T-helper 17 cell (primary cell): ENCODE measurements around the gene GAREM1. TPM values are rescaled to one million over a fixed set of nuclear protein-coding genes. Genes with fewer than 3 reads are reported as not detected.

Experiments used
- ATAC-seq: fragments of 150-1000 bp; cut with Tn5 transposase; 2 replicates; pipeline ENCODE4 v1.10.0; 2021; ENCODE audit warnings: mild to moderate bottlenecking, moderate library complexity
- DNase-seq, 3 donors: peaks; one replicate each; pipeline versions ENCODE4 v3.0.0 to v3.0.0-alpha.2; 2020 to 2021
- H3K9me3 ChIP-seq: one replicate; pipeline ENCODE4 v1.7.0; 2013; ENCODE audit warnings: low read length, mild to moderate bottlenecking; ENCODE audit not compliant: control insufficient read depth, poor library complexity, severe bottlenecking
- H3K27ac Mint-ChIP-seq: one replicate; pipeline ENCODE4 v1.8.0; 2022; ENCODE audit warnings: mild to moderate bottlenecking, moderate library complexity, mixed read lengths
- H3K27me3 Mint-ChIP-seq: one replicate; pipeline ENCODE4 v1.8.0; 2022; ENCODE audit warnings: mixed read lengths
- H3K36me3 Mint-ChIP-seq: one replicate; pipeline ENCODE4 v1.8.0; 2022; ENCODE audit warnings: low read depth, mixed read lengths
- H3K4me1 Mint-ChIP-seq: one replicate; pipeline ENCODE4 v1.8.0; 2022; ENCODE audit warnings: mild to moderate bottlenecking, mixed read lengths
- H3K4me3 Mint-ChIP-seq: one replicate; pipeline ENCODE4 v1.8.0; 2022; ENCODE audit warnings: mild to moderate bottlenecking, moderate library complexity, mixed read lengths
- total RNA-seq, 4 donors: library from RNA in 2 of 4; stranded (reverse) in 2 of 4; gene quantifications; one replicate each; pipeline ENCODE4 v1.2.3 and lab custom pipeline; 2022 to 2026

The GAREM1 gene
- total RNA-seq, 2 donors from 2014 or later: 0.10 to 0.13 TPM

DNA sequence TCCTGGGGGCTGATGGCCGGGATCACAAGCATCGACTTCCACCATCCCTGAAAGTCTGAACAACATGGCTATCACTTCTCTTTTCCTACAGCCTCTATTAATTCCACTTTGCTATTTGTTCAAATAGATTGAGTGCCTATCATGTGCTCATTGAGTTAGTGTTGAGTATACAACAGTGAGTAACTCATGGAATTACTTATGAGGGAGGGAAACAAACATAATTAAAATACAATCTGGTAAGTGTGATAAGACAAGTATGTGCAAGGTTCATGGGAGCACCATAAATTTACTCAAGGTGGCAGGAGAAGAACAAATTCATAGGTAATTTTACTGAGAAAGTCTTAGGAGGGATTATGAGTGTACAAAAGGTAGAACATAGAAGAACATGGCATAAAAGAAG, 194.4 kb downstream of the GAREM1 start:
- H3K27me3 Mint-ChIP-seq: peaks cover 60% of the 10 kb centered on the region
- no peak overlapping the region for H3K4me3 Mint-ChIP-seq
- no peak overlapping the region for H3K27ac Mint-ChIP-seq
- no peak for ATAC-seq
- no peaks in the 10 kb centered on the region for H3K36me3 Mint-ChIP-seq
- no peaks in the 10 kb centered on the region for H3K9me3 ChIP-seq
- no peaks in the 10 kb centered on the region for H3K4me1 Mint-ChIP-seq
- DNase-seq: no peak

DNA sequence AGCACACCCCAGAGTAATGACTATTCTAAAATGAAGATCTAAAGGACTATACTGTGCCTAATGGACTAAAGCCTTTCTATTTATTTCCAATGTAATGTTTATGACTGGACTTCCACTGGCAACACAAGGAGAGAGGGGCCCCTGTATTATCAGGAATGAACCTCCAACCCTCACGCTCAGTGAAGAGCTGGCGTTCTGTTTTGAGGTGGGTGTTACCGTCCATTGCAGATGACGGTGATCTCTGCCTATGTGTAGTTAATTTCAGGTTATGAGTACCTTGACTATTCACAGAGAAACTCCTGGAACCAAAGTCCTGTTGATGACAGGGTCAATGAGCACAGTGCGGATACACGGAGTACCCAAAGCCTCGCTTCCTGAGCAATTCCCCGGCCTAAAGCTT, 195.5 kb downstream of the GAREM1 start:
- Mint-ChIP-seq H3K4me3 (no peak overlapping the region), H3K27me3 (peaks cover 65% of the 10 kb centered on the region), H3K36me3 (no peaks in the 10 kb centered on the region), H3K4me1 (peaks cover 3% of the 10 kb centered on the region), H3K27ac (no peak overlapping the region)
- no peaks in the 10 kb centered on the region for H3K9me3 ChIP-seq
- no peak for DNase-seq
- ATAC-seq: no peak

GRCh38 chr18:32274307-32274706, 196.4 kb downstream of the GAREM1 start:
- ATAC-seq (no peak), DNase-seq (no peak)
- no peaks in the 10 kb centered on the region for H3K9me3 ChIP-seq
- Mint-ChIP-seq H3K4me3 (no peak overlapping the region), H3K27ac (no peak overlapping the region), H3K36me3 (no peaks in the 10 kb centered on the region), H3K27me3 (peaks cover 74% of the 10 kb centered on the region), H3K4me1 (peaks cover 3% of the 10 kb centered on the region)

DNA sequence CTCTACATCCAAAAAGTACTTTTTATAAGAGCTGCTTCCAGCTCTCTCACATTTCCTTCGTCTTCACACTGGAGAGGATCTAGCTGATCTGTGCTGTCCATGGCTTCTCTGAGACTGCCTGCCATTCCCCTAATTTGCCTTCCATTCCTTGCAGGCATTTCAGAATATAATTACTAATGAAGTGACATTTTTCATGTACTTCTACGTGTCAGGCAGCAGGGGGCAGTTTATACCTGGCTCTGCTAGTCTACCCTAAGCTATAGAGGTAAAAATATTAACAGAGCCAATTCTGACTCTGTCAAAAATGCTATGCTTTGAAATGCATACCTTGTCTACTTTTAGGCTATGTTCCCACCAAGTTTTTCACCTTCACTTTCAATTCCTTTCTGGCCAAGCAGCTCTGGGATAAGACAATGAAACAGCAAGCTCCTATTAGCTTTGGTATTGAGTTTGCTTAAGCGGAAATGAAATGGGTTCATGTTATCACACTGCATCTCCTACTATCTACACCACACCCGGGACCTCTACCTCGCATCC, 198.9 kb downstream of the GAREM1 start:
- H3K9me3 ChIP-seq: no peaks in the 10 kb centered on the region
- ATAC-seq (no peak), DNase-seq (no peak)
- no peak overlapping the region for H3K4me3 Mint-ChIP-seq
- peaks cover 3% of the 10 kb centered on the region for H3K4me1 Mint-ChIP-seq
- no peak overlapping the region for H3K27ac Mint-ChIP-seq
- H3K36me3 Mint-ChIP-seq: no peaks in the 10 kb centered on the region
- H3K27me3 Mint-ChIP-seq: peaks cover 73% of the 10 kb centered on the region

DNA sequence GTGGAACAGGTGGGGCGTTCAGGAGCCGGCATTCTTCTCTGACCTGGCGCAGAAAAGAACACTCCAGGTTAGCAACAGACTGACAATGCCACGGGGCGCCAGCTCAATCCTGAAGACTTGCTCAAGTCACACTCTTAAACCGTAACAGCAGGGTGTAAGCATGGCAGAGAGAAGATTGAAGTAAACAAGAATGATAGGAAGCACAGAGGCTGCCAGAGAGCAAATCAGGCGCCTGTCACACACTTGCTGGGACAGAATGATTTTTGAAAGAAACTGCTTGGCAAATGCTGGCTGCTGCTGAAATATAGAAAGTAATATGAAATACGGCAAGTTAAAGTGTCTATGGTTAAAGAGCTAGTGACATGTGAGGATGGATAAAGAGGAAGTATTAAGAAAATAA, 200.3 kb downstream of the GAREM1 start:
- no peak for DNase-seq
- peaks cover 68% of the 10 kb centered on the region for H3K27me3 Mint-ChIP-seq
- H3K4me3 Mint-ChIP-seq: no peak overlapping the region
- H3K4me1 Mint-ChIP-seq: peaks cover 3% of the 10 kb centered on the region
- no peak overlapping the region for H3K27ac Mint-ChIP-seq
- H3K9me3 ChIP-seq: no peaks in the 10 kb centered on the region
- H3K36me3 Mint-ChIP-seq: no peaks in the 10 kb centered on the region
- ATAC-seq: no peak

DNA sequence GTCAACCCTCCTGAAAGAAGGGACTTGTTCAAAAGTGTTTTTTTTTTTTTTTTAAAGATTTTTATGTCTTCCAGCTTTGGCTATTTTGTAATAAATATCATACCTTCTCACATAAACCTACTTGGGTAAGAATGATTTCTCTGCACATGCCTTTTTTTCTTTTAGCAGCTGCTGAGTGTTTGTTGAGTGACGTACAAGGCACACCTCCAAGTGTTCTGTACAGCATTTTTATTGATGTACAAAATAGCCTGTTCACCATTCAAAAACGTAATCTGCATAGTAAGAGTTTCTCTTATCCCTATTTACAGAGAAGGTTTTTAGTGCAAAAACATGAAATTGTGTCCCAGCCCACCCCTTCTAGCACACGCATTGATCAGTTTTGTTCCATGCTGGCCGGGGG, 203.2 kb downstream of the GAREM1 start:
- H3K4me3 Mint-ChIP-seq: no peak overlapping the region
- H3K4me1 Mint-ChIP-seq: peaks cover 3% of the 10 kb centered on the region
- ATAC-seq: no peak
- DNase-seq: no peak
- peaks cover 58% of the 10 kb centered on the region for H3K27me3 Mint-ChIP-seq
- H3K36me3 Mint-ChIP-seq: no peaks in the 10 kb centered on the region
- H3K27ac Mint-ChIP-seq: no peak overlapping the region
- H3K9me3 ChIP-seq: no peaks in the 10 kb centered on the region

DNA sequence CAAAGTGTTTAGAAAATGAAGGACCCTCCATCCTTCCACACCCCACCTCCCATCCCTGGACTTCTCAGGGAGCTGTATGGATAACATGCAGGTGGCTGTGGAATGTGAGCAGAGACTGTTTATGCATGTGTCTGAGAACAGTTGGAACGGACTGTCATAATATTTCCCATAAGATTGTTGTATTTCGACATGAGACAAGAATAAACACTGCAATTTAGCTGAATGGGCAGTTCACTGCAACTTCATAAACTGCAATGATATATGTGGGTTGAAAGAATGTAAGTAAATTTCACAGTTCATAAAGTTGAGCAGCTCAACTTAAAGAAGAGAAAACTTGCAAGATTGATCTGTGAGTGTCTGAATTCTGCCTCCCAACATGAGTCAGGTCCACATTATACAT, 206.3 kb downstream of the GAREM1 start:
- Mint-ChIP-seq H3K4me1 (no peaks in the 10 kb centered on the region), H3K27me3 (peaks cover 50% of the 10 kb centered on the region), H3K36me3 (no peaks in the 10 kb centered on the region), H3K4me3 (no peak overlapping the region), H3K27ac (no peak overlapping the region)
- no peaks in the 10 kb centered on the region for H3K9me3 ChIP-seq
- ATAC-seq (no peak), DNase-seq (no peak)

GRCh38 chr18:32262092-32262491, 208.6 kb downstream of the GAREM1 start:
- Mint-ChIP-seq H3K4me3 (no peak overlapping the region), H3K27ac (no peak overlapping the region), H3K4me1 (peaks cover 3% of the 10 kb centered on the region), H3K36me3 (no peaks in the 10 kb centered on the region), H3K27me3 (peaks cover 48% of the 10 kb centered on the region)
- H3K9me3 ChIP-seq: no peaks in the 10 kb centered on the region
- ATAC-seq (no peak), DNase-seq (no peak)

GRCh38 chr18:32261003-32261402, 209.7 kb downstream of the GAREM1 start:
- H3K27me3 Mint-ChIP-seq: peaks cover 58% of the 10 kb centered on the region
- no peaks in the 10 kb centered on the region for H3K9me3 ChIP-seq
- H3K27ac Mint-ChIP-seq: no peak overlapping the region
- H3K36me3 Mint-ChIP-seq: no peaks in the 10 kb centered on the region
- H3K4me1 Mint-ChIP-seq: peaks cover 3% of the 10 kb centered on the region
- DNase-seq: no peak
- ATAC-seq: no peak
- no peak overlapping the region for H3K4me3 Mint-ChIP-seq

DNA sequence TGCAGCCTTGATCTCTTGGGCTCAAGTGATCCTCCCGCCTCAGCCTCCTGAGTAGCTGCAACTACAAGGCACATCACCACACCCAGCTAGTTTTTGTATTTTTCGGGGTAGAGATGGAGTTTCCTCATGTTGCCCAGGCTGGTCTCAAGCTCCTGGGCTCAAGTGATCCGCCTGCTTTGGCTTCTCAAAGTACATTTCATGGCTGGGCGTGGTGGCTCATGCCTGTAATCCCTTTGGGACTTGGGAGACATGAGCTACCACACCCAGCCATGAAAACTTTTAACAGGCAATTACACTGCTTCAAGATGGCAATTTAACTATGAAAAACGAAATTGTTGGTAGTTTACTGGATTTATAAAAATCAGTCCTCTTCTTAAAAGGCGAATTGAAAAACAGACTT, 211.1 kb downstream of the GAREM1 start:
- no peak for ATAC-seq

GRCh38 chr18:32258558-32259204, 212.0 kb downstream of the GAREM1 start:
- no peaks in the 10 kb centered on the region for H3K36me3 Mint-ChIP-seq
- H3K4me3 Mint-ChIP-seq: no peak overlapping the region
- H3K27ac Mint-ChIP-seq: no peak overlapping the region
- peaks cover 55% of the 10 kb centered on the region for H3K27me3 Mint-ChIP-seq
- H3K4me1 Mint-ChIP-seq: peaks cover 3% of the 10 kb centered on the region
- no peak for ATAC-seq
- H3K9me3 ChIP-seq: no peaks in the 10 kb centered on the region
- no peak for DNase-seq

More for the DNA sequence above, 211.1 kb downstream of the GAREM1 start:
- Mint-ChIP-seq H3K4me1 (peaks cover 3% of the 10 kb centered on the region), H3K4me3 (no peak overlapping the region), H3K27ac (no peak overlapping the region), H3K36me3 (no peaks in the 10 kb centered on the region), H3K27me3 (peaks cover 58% of the 10 kb centered on the region)
- no peak for DNase-seq
- no peaks in the 10 kb centered on the region for H3K9me3 ChIP-seq

DNA sequence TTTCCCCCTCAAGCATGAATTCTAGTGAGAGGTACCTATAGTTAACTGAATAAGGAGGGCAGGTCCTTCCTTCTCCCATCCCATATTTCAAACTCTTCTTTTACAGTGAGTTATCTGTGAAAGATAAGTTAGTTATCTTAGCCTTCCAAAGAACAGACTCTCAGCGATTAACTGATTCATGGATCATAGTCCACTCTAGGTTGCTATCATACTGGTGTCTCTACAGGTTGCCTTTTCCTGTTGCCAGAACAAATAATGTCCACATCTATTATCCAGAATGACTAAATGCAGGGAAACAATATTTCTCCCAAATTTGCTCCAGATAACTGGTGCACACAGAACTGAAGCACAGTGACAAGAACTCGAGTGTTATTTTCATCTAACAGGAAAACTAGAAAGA, 212.5 kb downstream of the GAREM1 start:
- DNase-seq (no peak), ATAC-seq (no peak)
- H3K9me3 ChIP-seq: no peaks in the 10 kb centered on the region
- H3K4me3 Mint-ChIP-seq: no peak overlapping the region
- peaks cover 54% of the 10 kb centered on the region for H3K27me3 Mint-ChIP-seq
- H3K27ac Mint-ChIP-seq: no peak overlapping the region
- no peaks in the 10 kb centered on the region for H3K36me3 Mint-ChIP-seq
- peaks cover 3% of the 10 kb centered on the region for H3K4me1 Mint-ChIP-seq

GRCh38 chr18:32257084-32257785, 213.4 kb downstream of the GAREM1 start:
- ATAC-seq (no peak), DNase-seq (no peak)
- peaks cover 53% of the 10 kb centered on the region for H3K27me3 Mint-ChIP-seq
- H3K27ac Mint-ChIP-seq: no peak overlapping the region
- no peaks in the 10 kb centered on the region for H3K36me3 Mint-ChIP-seq
- H3K4me3 Mint-ChIP-seq: no peak overlapping the region
- H3K9me3 ChIP-seq: no peaks in the 10 kb centered on the region
- H3K4me1 Mint-ChIP-seq: peaks cover 3% of the 10 kb centered on the region

- Mint-ChIP-seq H3K27ac (no peak overlapping the region), H3K4me1 (peaks cover 3% of the 10 kb centered on the region), H3K4me3 (no peak overlapping the region), H3K36me3 (no peaks in the 10 kb centered on the region), H3K27me3 (peaks cover 54% of the 10 kb centered on the region)
- no peaks in the 10 kb centered on the region for H3K9me3 ChIP-seq
- ATAC-seq (no peak), DNase-seq (no peak)
These were observed 215.1 kb downstream of the GAREM1 start for GRCh38 chr18:32255570-32255969.
